GM18498 (cell line): Measurements from ENCODE around the gene PDCD11.
"Not testable (repeated sequence)": the region's sequence is repeated elsewhere in the genome, so short reads cannot be mapped to it uniquely, and the experiment has no call there.

Experiments used
- ATAC-seq: cut with Tn5 transposase; IDR thresholded peaks from one replicate; pipeline ENCODE4 v1.9.1; 2021; ENCODE audit warnings: mild to moderate bottlenecking, moderate library complexity; ENCODE audit not compliant: unreplicated experiment

PDCD11 gene

GRCh38 chr10:103415581-103415980 is 19.2 kb downstream of the PDCD11 start:
- ATAC-seq, result no peak

DNA sequence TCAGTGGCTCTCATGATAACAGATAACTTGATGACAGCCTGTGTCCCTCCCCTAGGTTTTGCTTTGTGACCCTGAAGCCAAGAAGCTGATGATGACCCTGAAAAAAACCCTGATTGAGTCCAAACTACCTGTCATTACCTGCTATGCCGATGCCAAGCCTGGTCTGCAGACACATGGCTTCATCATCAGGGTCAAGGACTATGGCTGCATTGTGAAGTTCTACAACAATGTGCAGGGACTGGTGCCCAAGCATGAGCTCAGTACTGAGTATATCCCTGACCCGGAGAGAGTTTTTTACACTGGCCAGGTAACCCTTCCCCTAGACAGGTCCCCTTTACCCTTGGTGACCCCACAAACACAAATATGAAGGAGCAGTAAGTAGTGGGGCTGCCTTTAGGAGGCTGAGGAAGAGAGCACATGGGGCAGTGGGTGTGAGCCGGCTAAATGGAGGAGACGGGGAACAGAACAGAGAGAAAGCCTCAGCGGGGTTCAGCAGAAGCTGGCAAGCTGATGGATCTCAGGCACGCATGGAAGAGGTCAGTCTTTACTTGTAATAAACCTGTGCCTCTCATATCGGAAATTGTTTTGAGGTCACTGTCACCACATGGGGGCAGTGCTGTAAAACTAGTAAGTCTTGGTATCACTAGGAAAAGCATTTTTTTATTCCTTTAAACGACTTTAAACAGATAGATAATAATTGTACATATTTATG is 20.2 kb downstream of the PDCD11 start:
- no peak for ATAC-seq

DNA sequence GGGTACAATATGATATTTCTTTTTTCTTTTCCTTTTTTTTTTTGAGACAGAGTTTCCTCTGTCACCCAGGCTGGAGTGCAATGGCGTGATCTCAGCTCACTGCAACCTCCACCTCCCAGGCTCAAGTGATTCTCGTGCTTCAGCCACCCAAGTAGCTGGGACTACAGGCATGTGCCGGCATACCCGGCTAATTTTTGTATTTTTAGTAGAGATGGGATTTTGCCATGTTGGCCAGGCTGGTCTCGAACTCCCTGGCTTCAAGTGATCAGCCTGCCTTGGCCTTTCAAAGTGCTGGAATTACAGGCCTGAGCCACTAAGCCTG is 20.7 kb downstream of the PDCD11 start:
- not testable (repeated sequence) for ATAC-seq

GRCh38 chr10:103417601-103418000 is 21.2 kb downstream of the PDCD11 start:
- ATAC-seq, result no peak

- no peak for ATAC-seq
Measured at GRCh38 chr10:103419101-103419500, 22.7 kb downstream of the PDCD11 start.

DNA sequence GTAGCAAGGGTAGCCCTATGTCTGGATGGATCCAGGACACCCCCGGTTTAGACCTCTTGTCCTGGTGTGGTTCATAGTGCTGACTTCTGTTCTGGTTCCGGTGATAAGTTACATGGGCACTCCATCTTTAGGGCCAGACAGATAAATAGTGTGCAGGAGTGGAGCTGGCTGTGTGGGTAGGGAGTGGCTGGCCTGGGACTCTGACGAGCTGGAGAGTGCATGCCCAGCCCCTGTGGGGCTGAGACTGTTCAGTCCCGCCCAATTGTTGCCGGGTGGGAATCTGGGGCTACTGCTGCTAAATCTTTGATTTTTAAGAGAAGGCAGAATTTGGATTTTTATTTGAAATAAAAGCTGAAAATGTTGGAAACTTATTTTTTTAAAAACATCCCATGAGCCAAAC is 27.3 kb downstream of the PDCD11 start:
- no peak for ATAC-seq

DNA sequence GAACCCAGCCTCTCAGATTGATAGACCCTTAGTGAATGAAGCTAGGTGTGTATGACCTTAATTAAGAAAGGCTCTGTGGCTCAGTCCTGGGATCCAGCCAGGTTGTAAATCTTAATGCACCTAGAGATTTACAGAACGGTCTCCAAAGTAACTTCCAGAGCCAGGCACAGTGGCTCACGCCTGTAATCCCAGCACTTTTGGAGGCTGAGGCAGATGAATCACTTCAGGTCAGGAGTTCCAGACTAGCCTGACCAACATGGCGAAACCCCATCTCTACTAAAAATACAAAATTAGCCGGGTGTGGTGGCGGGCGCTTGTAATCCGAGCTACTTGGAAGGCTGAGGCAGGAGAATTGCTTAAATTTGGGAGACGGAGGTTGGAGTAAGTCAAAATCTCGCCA is 31.4 kb downstream of the PDCD11 start:
- ATAC-seq, result no peak

DNA sequence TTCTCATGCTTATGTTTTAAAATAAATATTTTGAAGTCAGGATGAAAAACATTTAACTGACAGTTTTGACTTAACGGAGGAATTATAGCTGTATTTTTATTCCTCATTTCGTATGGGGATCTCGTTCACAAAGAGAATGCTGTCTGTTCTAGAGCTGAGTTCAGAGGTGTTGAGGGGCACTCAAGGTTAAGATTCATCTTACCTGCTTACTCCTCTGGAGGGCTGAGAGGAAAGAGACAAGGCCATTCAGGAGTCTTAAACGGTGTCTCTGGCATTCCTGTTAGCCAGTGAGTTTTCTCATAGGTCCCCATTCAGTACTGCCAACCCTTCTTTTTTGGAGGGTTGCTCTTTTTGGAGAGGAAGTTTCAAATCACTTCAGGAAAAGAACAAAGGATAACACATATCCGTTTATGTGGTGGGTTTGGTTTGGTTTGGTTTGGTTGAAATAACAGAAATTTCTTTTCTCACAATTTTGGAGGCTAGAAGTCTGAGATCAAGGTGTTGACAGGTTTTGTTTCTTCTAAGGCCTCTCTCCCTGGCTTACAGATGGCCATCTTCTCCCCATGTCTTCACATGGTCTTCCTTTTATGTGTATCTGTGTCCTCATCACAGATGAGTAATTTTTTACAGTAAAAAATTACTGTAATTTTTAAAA is 32.7 kb downstream of the PDCD11 start:
- ATAC-seq, result no peak

DNA sequence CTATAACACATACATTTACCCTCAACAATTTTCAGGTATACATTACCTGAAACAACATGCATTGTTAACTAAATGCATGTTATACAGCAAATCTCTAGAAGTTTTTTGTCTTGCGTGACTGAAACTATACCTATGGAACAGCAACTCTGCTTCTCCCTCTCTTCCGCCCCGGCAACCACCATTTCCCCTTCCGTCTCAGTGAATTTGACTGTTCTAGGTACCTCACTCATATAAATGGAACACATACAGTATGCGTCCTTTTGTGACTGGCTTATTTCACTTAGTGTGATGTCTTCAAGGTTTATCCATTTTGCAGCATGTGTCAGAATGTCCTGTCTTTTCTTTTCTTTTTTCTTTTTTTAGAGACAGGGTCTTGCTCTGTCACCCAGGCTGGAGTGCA is 33.2 kb downstream of the PDCD11 start:
- ATAC-seq, result no peak

- no peak for ATAC-seq
Measured at GRCh38 chr10:103431902-103432301, 35.5 kb downstream of the PDCD11 start.

DNA sequence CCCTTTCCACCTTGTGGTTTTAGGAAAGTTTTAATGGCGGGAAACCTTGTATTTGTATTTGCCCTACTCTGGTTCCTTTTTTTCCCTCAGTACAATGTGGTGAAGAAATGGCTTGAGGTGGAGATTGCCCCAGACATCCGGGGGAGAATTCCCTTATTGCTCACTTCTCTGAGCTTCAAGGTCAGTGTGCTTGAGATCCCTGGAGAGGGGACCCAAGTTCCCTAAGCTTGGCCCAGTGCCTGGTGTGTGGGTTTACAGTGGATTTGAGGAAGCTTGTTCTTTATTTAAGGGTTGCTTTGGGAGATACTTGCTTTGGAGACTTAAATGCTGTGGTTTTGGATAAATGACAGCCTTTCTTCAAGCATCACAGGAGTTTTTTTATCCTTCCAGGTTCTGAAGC is 37.4 kb downstream of the PDCD11 start:
- ATAC-seq, result no peak

DNA sequence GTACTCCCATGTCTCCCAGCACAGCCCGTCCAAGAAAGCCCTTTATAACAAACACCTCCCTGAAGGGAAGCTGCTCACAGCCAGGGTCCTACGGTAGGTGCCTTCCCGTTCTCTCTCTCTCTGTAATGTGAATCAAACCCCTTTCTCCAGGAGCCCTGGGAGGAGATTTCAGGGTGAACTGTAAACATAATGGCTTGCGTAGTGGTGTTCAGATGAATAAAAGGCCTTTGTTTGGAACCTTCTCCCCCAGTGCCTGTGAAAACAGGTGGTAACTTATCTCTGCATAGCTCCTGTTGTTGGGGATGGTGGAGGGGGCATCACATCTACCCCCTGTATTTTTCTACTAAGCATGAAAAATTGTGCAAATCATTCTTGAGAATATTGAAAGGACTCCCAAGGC is 43.4 kb downstream of the PDCD11 start:
- no peak for ATAC-seq

GRCh38 chr10:103440416-103440815 is 44.0 kb downstream of the PDCD11 start:
- ATAC-seq, result no peak

DNA sequence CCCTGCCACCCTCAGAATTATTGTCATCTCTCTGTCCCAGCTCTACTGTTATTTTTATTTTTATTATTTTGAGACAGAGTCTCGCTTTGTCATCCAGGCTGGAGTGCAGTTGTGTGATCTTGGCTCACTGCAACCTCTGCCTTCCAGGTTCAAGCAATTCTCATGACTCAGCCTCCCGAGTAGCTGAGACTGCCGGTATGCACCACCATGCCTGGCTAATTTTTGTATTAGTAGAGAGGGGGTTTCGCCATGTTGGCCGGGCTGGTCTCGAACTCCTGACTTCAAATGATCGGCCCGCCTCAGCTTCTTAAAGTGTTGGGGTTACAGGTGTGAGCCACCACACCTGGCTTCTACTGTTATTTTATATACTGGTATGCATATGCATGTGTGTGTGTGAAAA is 44.8 kb downstream of the PDCD11 start:
- no peak for ATAC-seq

GRCh38 chr10:103441611-103442010 is 45.2 kb downstream of the PDCD11 start:
- ATAC-seq, result no peak

DNA sequence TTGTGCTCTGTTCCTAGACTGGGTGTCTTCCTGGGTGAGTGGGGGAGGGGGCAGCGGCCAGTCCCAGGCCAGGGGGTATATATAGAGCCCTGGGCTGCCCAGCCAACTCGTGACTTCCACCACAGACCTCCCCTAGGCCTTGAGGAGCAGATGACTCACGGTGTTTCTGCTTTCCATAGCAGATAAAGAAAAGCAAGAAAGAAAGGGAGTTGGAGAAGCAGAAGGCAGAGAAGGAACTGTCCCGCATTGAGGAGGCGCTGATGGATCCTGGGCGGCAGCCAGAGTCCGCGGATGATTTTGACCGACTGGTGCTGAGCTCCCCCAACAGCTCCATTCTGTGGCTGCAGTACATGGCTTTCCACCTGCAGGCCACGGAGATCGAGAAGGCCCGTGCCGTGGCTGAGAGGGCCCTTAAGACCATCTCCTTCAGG is 45.6 kb downstream of the PDCD11 start:
- no peak for ATAC-seq

DNA sequence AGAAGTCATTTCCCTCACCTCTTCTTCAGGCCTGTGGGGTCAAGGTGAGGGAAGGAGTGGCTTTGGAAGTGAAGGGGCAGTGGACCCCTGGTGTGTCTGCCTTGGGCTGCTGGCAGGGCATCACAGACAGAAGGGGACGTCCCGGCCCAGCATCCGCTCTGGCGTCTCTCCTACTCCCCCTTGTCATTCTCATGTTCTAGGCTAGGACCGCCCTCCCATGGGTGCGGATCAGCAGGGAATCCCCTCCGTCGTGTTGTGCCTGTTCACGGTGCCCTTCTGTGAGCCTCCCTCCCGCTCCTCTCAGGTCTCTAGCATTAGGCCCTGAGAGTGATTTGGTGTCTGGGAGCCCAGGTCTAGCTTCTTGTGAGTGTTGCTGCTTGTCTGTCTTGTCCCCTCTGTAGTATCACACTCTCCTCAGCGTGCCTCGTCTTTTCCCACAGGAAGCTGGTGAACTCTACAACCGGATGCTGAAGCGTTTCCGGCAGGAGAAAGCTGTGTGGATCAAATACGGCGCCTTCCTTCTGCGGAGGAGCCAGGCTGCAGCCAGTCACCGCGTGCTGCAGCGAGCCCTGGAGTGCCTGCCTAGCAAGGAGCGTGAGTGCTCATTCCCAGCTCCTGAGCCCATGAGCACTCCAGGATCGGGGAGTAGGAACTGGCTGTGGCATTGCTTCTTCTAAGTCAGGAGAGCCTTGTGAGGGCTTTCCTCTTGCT is 47.2 kb downstream of the PDCD11 start:
- ATAC-seq, result no peak

DNA sequence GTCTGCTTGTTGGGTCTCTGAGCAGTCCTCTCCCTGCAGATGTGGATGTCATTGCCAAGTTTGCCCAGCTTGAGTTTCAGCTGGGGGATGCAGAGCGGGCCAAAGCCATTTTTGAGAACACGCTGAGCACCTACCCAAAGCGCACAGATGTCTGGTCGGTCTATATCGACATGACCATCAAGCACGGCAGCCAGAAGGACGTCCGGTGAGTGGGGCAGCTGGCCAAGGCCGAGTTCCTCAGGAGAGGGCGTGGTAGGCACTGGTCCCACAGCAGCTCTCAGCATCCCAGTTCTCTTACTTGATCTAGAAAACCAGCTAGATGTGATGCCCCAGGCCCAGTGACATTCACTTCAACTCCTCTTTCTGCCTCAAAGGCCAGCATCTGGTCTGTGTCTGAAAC is 48.1 kb downstream of the PDCD11 start:
- no peak for ATAC-seq

DNA sequence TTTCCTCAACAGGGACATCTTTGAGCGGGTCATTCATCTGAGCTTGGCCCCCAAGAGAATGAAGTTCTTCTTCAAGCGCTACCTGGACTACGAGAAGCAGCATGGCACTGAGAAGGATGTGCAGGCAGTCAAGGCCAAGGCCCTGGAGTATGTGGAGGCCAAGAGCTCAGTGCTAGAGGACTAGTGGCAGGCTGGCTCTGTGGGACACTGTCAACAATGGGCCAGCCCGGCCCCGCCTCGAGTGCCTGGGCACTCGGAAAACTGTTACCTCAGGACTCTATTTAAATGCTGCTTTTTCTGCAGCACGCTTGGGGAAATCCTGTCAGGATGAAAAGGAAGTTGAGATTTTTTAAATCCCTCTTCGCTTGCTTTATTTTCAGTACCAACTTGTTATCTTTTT is 48.9 kb downstream of the PDCD11 start:
- no peak for ATAC-seq

- ATAC-seq, result no peak
Measured at GRCh38 chr10:103445767-103446567, 49.5 kb downstream of the PDCD11 start.

- ATAC-seq, result no peak
Measured at GRCh38 chr10:103447187-103447586, 50.8 kb downstream of the PDCD11 start.
